ENCODE results near the gene TGFBR1.

Gene TGFBR1

GRCh38 chr9:99138424-99139284 is 33.7 kb downstream of the TGFBR1 start:
- no peak for DNase-seq

GRCh38 chr9:99139868-99140267 is 35.0 kb downstream of the TGFBR1 start:
- no peak for DNase-seq

GRCh38 chr9:99140685-99141314 is 35.9 kb downstream of the TGFBR1 start:
- DNase-seq = peak; percentile 47

GRCh38 chr9:99141849-99142248 is 36.9 kb downstream of the TGFBR1 start:
- DNase-seq = no peak

GRCh38 chr9:99142275-99142674 is 37.4 kb downstream of the TGFBR1 start:
- DNase-seq = no peak

GRCh38 chr9:99143655-99144054 is 38.7 kb downstream of the TGFBR1 start:
- DNase-seq = no peak

- no peak for DNase-seq
These were observed 40.1 kb downstream of the TGFBR1 start for GRCh38 chr9:99144966-99145365.

- DNase-seq = no peak
These were observed 41.7 kb downstream of the TGFBR1 start for GRCh38 chr9:99146574-99146973.

- no peak for DNase-seq
These were observed 42.3 kb downstream of the TGFBR1 start for GRCh38 chr9:99147177-99147576.

- no peak for DNase-seq
These were observed 45.7 kb downstream of the TGFBR1 start for GRCh38 chr9:99150451-99151171.

GRCh38 chr9:99154356-99154755 is 49.4 kb downstream of the TGFBR1 start:
- no peak for DNase-seq

GRCh38 chr9:99155736-99156135 is 50.8 kb downstream of the TGFBR1 start:
- DNase-seq = no peak

- DNase-seq = no peak
These were observed 53.7 kb downstream of the TGFBR1 start for GRCh38 chr9:99158629-99159028.

- no peak for DNase-seq
These were observed 55.3 kb downstream of the TGFBR1 start for GRCh38 chr9:99160173-99160572.

- DNase-seq = peak; percentile 62
These were observed 57.9 kb downstream of the TGFBR1 start for GRCh38 chr9:99162759-99163364.

GRCh38 chr9:99166149-99166548 is 61.2 kb downstream of the TGFBR1 start:
- no peak for DNase-seq

GRCh38 chr9:99167119-99167518 is 62.2 kb downstream of the TGFBR1 start:
- no peak for DNase-seq

- peak; percentile 45 for DNase-seq
These were observed 62.8 kb downstream of the TGFBR1 start for GRCh38 chr9:99167694-99168093.

- DNase-seq = no peak
These were observed 64.2 kb downstream of the TGFBR1 start for GRCh38 chr9:99169086-99169485.

- no peak for DNase-seq
These were observed 65.3 kb downstream of the TGFBR1 start for GRCh38 chr9:99169982-99170761.

GRCh38 chr9:99171225-99172123 is 66.6 kb downstream of the TGFBR1 start:
- DNase-seq = no peak
